Measurements from ENCODE around the gene EVL.

EVL gene

DNA sequence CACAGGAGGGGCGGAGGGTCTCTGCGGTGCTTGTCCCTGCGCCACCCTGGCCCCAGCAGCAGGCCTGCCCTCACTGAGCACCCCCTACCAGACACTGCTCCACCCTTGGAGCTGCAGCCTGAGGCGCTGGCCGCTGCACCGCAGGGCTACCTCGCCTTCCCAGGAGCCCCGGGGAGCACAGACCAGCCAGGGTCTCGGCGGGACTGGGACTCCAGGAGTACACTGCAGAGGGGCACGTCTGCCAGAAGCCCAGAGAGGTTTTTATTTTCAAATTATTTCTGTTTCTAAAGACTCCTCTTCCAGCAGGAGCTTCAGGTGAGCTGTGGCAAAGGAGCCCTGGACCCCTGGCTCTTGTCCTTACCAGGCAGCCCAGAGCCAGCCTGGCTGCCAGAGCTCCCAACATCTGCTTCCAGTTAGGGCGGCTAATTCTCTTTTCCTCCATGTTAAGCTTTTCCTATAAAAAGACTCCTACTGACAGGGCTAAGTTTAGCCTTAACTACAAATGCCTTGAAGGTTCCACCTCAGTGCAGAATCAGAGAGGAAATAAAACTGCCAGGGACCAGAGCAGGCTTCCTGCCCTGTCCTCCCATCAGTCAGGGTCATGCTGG, 67.8 kb downstream of the EVL start:
- no peak for DNase-seq

GRCh38 chr14:100134586-100134985, 69.4 kb downstream of the EVL start:
- no peak for DNase-seq

DNA sequence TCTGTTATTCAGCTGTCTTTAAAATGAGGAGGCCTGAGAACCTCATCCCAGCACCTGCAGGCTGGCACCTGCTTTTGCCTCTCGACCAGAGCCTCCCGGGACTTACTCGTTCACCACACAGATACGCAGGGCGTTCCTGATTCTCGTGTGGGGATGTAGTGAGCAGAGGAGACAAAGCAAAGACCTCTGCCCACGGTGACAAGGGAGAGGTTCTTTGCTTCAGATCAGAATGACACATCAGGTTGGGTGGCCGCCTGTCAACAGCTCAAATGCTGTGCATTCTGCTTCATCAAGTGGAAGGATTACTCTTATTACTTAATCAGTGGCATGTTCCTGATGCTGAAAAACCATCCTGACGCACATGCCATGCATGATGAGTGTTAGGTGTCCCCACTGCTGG, 69.9 kb downstream of the EVL start:
- no peak for DNase-seq

GRCh38 chr14:100135784-100136183, 70.6 kb downstream of the EVL start:
- no peak for DNase-seq

GRCh38 chr14:100137173-100137572, 72.0 kb downstream of the EVL start:
- no peak for DNase-seq

- DNase-seq, result no peak
Observed at GRCh38 chr14:100138082-100138787, 73.0 kb downstream of the EVL start.

DNA sequence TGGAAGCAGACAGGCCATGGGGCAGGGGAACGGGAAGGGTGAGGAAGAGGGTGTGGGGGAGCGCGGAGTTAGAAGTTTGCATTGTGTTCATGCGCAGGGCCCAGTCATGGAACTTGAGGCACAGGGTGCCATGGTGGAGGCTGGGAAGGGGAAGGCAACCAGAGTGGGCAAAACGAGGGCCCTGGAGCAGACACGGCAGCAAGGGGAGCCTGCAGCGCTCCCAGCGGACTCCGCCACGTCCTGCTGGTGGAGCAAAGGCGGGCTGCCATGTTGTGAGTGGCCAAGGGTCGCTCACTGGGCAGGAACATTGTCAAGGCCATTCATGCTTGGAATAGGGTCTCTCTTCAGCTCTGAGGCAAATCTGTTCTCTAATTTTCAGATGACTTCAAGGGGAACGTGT, 73.7 kb downstream of the EVL start:
- DNase-seq, result no peak

GRCh38 chr14:100140452-100141078, 75.3 kb downstream of the EVL start:
- no peak for DNase-seq

- DNase-seq, result no peak
Observed at GRCh38 chr14:100141098-100141497, 75.9 kb downstream of the EVL start.

- DNase-seq, result no peak
Observed at GRCh38 chr14:100142073-100143040, 77.1 kb downstream of the EVL start.

DNA sequence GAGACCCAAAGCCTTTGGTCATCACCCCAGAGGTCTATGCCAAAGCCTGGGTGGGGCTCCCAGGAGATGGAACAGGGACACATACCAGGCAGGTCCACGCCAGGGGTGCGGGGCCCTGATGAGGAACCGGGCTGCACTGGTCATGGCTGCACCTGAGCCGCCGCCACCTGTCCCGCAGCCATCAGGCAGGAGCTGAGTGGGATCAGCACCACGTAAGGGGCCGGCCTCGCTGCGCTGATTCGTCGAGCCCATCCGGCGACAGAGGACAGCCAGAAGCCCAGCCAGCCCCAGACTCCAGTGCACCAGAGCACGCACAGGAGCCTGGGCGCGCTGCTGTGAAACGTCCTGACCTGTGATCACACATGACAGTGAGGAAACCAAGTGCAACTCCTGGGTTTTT, 78.3 kb downstream of the EVL start:
- DNase-seq, result no peak

- DNase-seq, result no peak
Observed at GRCh38 chr14:100143934-100144333, 78.7 kb downstream of the EVL start.

- DNase-seq, result no peak
Observed at GRCh38 chr14:100144645-100144995, 79.4 kb downstream of the EVL start.

DNA sequence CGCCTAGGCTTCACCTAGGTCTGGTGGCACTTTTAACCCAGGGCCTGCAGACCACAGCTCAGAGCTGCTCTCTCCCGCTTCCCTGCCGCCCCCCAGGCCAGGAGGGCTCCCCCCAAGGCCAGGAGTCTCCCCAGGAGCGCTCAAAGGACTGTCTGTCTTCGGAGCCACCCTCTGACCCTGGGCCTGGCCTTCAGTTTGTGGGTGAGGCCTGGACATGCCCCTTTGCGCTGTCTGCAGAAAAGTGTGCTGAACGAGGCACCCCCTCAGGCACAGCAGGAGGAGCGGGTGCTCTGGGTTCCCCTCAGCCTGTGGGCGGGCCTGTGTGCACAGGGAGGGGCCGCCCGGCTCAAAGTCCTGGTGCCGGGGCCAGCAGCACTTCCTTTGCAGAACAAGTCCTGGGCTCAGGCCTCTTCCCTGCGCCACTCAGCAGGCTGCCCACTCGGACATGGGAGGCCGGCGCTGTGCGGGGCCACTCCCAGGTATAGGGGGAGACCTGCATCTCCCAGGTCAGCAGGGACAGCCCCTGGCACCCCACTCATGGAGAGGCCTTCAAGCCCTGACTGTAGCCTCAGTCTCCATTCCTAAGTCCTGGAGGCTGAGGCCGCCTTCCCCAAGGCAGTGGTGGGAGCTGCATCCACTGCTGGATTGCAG, 79.9 kb downstream of the EVL start:
- no peak for DNase-seq

DNA sequence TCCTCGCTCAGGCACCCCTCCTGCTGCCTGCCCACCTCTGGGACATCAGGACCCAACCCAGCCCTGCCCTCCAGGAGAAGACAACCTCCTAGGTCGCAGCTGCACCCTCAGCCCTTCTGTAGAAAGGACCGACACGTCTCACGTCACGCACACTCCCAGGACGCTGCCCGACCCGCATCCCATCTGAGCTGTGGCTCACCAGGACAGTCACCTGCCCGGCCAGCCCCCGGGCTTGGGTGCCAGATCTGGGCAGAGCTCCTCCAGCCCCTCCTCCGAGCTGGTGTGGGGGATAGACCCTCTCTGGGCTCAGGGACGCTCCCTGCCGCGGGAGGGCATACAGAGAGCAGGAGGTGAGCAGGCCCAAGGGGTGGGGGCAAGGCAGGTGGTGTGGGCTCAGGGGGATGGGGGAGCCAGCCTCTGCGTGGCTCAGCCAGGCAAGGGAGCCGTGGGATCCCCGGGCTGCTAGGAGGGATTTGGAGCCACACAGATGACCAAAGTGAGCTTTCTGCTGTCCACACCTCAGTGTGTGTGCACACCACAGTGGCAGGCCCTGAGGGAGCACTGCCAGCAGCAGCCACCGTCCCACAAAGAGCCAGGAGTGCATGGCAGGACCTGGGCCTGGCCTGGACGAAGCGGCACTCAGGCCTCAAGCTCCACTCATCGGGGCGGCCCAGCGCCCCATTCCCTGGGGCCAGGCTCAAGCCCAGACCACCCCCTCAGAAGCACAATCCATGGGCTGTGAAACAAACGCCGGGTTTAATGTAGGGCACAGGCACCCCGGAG, 80.7 kb downstream of the EVL start:
- DNase-seq, result no peak

DNA sequence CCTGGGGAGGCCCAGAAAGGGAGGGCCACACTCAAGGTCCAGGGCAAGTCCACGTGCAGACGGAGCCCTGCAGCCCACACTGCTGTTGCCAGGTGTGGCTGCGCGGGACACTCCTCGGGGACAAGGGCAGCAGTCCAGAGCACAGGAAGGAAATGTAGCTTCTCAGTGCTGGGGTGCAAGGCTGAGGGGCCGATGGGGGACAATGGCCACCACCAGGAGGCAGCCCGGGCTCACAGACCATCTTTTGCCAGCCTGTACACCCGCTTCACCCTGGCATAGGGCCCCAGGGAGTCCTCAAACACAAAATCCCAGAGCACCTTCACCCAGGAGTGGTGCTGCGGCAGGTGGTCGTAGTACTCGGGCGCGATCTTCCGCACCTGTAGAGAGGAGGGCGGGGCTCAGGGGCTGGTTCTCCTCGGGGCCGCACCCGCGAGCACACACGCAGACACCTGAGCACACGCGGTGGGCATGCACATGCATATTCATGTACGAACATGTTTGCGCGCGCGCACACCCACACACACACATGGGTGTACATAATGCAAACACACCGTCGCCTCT, 81.4 kb downstream of the EVL start:
- peak; percentile 74 for DNase-seq

- DNase-seq, result peak; percentile 83
Observed at GRCh38 chr14:100147181-100147631, 82.0 kb downstream of the EVL start.

- DNase-seq, result no peak
Observed at GRCh38 chr14:100147691-100148464, 82.7 kb downstream of the EVL start.

- no peak for DNase-seq
Observed at GRCh38 chr14:100148837-100149731, 83.9 kb downstream of the EVL start.
